ENCODE data around the gene PPP1R17. TPM values are rescaled to one million over a fixed set of nuclear protein-coding genes. Genes with fewer than 3 reads are reported as not detected.

Gene PPP1R17
- not detected in 2 replicates for total RNA-seq

DNA sequence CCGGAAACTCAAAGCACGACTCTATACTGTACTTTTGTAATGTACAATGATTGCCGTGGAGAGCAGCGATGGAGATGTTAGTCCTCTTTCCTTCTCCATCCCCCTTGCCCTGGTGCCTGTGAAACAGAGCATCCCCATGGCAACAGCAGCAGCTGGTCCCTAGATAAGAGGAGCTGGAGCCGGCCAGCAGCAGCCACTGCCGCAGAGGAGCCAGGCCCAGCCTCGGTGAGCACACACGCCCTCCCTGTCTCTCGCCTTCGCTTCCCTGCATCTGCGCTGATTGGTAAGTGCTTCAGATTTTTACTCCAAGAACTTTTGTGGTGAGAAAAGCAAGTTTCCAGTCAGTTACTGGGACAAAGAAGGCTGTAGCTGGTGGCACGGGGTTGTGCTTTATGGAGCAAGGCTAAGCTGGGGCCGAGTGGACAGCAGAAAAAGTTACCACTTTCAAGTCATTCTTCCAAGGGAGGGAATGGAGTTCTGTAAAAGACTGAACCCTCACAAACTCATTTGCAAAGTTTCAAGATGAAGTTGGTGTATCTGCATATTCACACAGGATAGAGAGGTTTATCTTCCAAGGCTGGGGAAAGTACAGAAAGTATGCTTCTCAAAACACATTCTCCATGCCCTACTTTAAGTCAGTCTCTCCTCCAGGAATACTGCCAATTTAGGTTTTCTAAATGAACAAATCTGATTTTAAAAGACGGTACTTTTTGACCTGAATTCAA lies at the start of gene PPP1R17:
Gene PPP1R17, plus strand, starts transcription at position 192 of the 725 bp plus-strand sequence. CDS start 5,227 bp downstream, outside the sequence.

Other genes starting within 250 kb of the PPP1R17 start
- not detected in 2 replicates for gene ITPRID1, start 173.1 kb upstream of the PPP1R17 start, total RNA-seq